G401 (cell line): ENCODE data around the gene OR13F1. TPM values are rescaled to one million over a fixed set of nuclear protein-coding genes. Genes with fewer than 3 reads are reported as not detected.
"Not testable (repeated sequence)": the region's sequence is repeated elsewhere in the genome, so short reads cannot be mapped to it uniquely, and the experiment has no call there.

ENCODE experiments used
- DNase-seq: peaks from one replicate; pipeline ENCODE4 v3.0.0-alpha.2; 2015; ENCODE audit warnings: low spot score
- in situ Hi-C: cut with HindIII; loops from 2 replicates; pipeline ENCODE4 v1.10.0; 2016; ENCODE audit warnings: low sequenced_read_pairs, mixed read lengths
- total RNA-seq: library from RNA; depleted of rRNA; stranded (reverse); fragments of >200 nt; shearing (Covaris generic); gene quantifications from 2 replicates; pipeline ENCODE4 v1.2.3, GENCODE V29; 2014; rRNA removed

The OR13F1 gene
- total RNA-seq: not detected in 2 replicates

GRCh38 chr9:104503963-104504362 is at the start of gene OR13F1:
Gene OR13F1, plus strand, starts transcription at chr9:104504263. Its CDS starts 0 bp downstream, at chr9:104504263.
- in situ Hi-C loops: no loop called here
- no peak for DNase-seq

- DNase-seq: no peak
- in situ Hi-C loops: no loop called here
Measured at GRCh38 chr9:104456831-104457230, 47.2 kb upstream of the OR13F1 start.

GRCh38 chr9:104463864-104464263 is 40.2 kb upstream of the OR13F1 start:
- in situ Hi-C loops: no loop called here
- no peak for DNase-seq

GRCh38 chr9:104468261-104468660 is 35.8 kb upstream of the OR13F1 start:
- no peak for DNase-seq
- in situ Hi-C loops: no loop called here

GRCh38 chr9:104482921-104483570 is 21.0 kb upstream of the OR13F1 start:
- in situ Hi-C loops: no loop called here
- DNase-seq: no peak

GRCh38 chr9:104485014-104485413 is 19.0 kb upstream of the OR13F1 start:
- DNase-seq: no peak
- in situ Hi-C loops: no loop called here

GRCh38 chr9:104494808-104495207 is 9.3 kb upstream of the OR13F1 start:
- in situ Hi-C loops: no loop called here
- DNase-seq: no peak

GRCh38 chr9:104503440-104503839 is 623 bp upstream of the OR13F1 start:
- no peak for DNase-seq
- in situ Hi-C loops: no loop called here

GRCh38 chr9:104506565-104506964 is 2.5 kb downstream of the OR13F1 start:
- in situ Hi-C loops: no loop called here
- DNase-seq: no peak

- no peak for DNase-seq
- in situ Hi-C loops: no loop called here
Measured at GRCh38 chr9:104514901-104515300, 10.8 kb downstream of the OR13F1 start.

- DNase-seq, in situ Hi-C loops: not testable (repeated sequence)
Measured at GRCh38 chr9:104520241-104520640, 16.2 kb downstream of the OR13F1 start.

- DNase-seq: no peak
- in situ Hi-C loops: no loop called here
Measured at GRCh38 chr9:104527109-104527508, 23.0 kb downstream of the OR13F1 start, which contains the start of gene OR13C4. Gene OR13C4, minus strand, starts transcription at chr9:104527209. Its CDS starts 0 bp downstream, at chr9:104527209.

GRCh38 chr9:104536756-104537155 is 32.7 kb downstream of the OR13F1 start, which contains the start of gene OR13C3:
Gene OR13C3, minus strand, starts transcription at chr9:104536856. Its CDS starts 133 bp downstream, at chr9:104536723.
- DNase-seq: no peak
- in situ Hi-C loops: no loop called here

- no peak for DNase-seq
- in situ Hi-C loops: no loop called here
Measured at GRCh38 chr9:104539275-104539674, 35.2 kb downstream of the OR13F1 start.

- no peak for DNase-seq
- in situ Hi-C loops: no loop called here
Measured at GRCh38 chr9:104544644-104545043, 40.6 kb downstream of the OR13F1 start.

- DNase-seq: no peak
- in situ Hi-C loops: no loop called here
Measured at GRCh38 chr9:104553261-104553660, 49.2 kb downstream of the OR13F1 start.

Other genes with a start within 250 kb of the OR13F1 start
- not detected in 2 replicates for gene OR13C4, start 22.9 kb downstream of the OR13F1 start, total RNA-seq
- not detected in 2 replicates for gene OR13C3, start 32.6 kb downstream of the OR13F1 start, total RNA-seq
- gene OR13C8, start 64.9 kb downstream of the OR13F1 start, total RNA-seq: not detected in 2 replicates
- not detected in 2 replicates for gene OR13C5, start 95.2 kb downstream of the OR13F1 start, total RNA-seq
- not detected in 2 replicates for gene OR13C2, start 101.4 kb downstream of the OR13F1 start, total RNA-seq
- not detected in 2 replicates for gene OR13C9, start 113.9 kb downstream of the OR13F1 start, total RNA-seq
- gene OR13D1, start 190.3 kb downstream of the OR13F1 start, total RNA-seq: not detected in 2 replicates
- 29.0 and 40.2 TPM in 2 replicates for gene NIPSNAP3A, start 243.4 kb downstream of the OR13F1 start, total RNA-seq